GM19240 (cell line): Measurements from ENCODE around the gene CHST6.
A peak's percentile ranks its signal among the peaks of the same experiment; 100 is the strongest.
"Not testable (repeated sequence)": the region's sequence is repeated elsewhere in the genome, so short reads cannot be mapped to it uniquely, and the experiment has no call there.

ENCODE experiments used
- DNase-seq: peaks from one replicate; pipeline ENCODE4 v3.0.0; 2011; ENCODE audit warnings: low spot score; ENCODE audit not compliant: insufficient read length

Gene CHST6

DNA sequence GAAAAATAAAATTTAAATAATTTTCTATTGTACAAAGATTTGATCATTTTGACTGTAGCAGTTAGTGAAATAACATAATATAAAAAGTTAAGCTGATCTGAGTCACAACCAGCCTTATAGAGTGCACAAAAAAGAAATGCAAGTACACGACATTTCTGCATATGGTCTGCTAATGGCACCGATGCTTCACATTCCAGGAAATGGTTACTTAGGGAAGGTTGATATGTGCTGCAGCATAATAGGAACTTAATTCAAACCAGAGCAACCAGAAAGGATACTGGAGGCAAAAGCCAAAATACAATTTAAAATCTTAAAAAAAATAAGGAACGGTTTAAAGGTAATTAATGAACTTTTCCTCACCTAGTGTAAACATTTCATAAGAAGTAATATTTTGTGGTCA, 51.9 kb downstream of the CHST6 start:
- no peak for DNase-seq

DNA sequence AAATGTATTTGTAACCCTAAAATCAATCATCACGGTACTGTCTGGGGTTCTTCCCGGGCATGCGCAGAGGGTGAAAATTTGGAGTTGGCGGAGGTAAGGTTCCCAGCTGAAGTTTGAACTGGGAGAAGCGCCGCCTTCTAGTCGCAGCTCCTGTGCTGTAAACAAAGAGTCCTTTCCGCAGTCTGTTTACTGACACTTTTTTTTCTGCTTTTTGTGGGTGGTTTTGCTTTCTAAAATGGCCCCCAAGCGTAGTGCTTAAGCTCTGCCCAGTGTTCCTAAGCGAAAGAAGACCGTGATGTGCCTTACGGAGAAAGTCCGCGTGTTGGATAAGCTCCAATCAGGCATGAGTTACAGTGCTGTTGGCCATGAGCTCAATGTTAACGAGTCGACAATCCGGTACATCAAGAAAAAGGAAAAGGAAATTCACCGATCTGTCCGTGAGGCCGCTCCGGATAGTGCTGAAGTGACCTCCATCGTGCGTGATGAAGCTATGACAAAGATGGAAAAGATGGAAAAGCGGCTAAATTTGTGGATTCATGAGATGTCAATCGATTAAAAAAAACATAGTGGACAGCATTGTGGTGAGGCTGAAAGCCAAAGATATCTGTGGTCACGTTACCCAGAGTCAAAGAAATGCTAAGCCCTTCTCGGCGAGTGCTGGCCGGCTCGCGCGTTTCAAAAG, 61.4 kb downstream of the CHST6 start:
- DNase-seq: peak; percentile 38

DNA sequence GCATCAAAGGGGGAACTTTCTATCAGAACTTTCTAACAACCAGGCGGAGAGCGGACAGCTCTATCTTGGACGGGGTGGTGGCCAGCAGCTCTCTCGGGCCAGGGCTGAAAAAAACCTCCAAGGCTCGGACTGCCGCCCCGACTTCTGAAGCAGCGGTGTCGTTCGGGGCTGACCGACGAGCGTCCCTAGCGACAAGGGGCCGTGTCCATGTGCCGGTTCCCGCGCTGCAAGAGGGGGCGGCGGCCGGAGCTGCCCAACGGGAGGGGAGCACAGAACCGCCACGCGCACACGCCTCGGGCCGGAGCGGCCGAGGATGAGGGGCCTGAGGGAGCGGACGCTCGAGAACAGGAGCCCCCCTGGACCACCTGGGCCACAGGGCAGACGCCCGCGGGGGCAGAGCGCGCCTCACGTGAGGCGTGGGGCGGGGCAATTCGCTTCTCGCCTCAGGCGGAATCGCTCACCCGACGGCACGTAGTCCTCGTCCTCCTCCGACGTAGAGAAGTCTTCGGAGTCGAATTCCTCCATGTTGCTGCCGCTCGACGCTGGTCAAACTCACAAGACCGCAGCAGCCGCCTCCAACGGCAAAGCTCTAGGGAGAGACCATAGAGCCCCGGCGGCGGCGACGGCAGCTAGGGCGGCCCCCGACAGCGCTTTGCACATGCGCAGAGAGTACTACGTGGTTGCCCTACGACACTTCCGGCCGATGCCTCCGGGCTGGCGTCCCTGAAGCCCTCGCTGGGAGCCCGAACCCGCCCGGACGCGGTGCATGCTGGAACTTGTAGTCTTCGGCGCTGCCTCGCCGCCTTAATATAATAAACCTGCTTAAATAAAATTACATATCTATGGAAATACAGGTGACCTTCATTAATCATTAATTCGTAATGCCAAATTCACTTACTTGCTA, 62.2 kb downstream of the CHST6 start, which contains the start of gene CFDP1:
Gene CFDP1 (minus strand): TSS at position 676 of the 904 bp plus-strand sequence. CDS start 151 bp downstream, at position 525.
- DNase-seq: peak; percentile 96

DNA sequence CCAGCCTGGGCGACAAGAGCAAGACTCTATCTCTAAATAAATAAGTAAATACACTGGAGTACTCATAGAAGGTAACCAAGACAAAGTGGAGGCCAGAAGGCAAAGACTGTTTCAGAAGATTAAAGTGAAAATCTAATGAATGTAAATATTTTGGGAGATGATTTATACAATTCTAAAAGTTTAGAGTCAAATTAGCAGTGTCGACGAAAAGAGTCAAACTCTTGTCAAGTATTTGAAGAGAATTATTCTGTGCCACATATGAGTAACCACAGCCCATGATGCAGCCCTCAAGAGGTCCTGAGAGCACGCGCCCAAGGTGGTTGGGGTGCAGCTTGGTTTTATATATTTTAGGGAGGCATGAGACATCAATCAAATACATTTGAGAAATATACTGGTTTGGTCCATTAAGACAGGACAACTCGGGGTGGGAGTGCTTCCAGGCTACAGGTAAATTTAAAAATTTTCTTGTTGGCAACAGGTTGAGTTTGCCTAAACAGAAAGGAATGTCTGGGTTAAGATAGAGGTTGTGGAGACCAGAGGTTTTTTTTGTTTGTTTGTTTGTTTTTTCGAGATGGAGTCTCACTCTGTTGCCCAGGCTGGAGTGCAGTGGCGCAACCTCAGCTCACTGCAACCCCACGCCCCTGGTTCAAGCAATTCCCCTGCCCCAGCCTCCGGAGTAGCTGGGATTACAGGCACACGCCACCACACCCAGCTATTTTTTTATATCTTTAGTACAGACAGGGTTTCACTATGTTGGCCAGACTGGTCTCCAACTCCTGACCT, 65.4 kb downstream of the CHST6 start:
- no peak for DNase-seq

DNA sequence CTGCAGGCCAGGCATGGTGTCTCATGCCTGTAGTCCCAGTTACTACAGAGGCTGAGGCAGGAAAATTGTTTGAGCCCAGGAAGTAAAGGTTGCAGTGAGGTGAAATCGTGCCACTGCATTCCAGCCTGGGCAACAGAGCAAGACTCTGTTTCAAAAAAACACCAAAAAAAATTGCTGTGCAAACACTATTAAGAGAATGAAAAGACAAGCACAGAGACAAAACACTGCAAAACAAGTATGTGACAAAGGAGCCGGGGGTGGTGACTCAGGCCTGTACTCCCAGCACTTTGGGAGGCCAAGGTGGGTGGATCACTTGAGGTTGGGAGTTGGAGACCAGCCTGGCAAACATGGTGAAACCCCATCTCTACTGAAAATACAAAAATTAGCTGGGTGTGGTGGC, 68.7 kb downstream of the CHST6 start:
- DNase-seq: not testable (repeated sequence)

DNA sequence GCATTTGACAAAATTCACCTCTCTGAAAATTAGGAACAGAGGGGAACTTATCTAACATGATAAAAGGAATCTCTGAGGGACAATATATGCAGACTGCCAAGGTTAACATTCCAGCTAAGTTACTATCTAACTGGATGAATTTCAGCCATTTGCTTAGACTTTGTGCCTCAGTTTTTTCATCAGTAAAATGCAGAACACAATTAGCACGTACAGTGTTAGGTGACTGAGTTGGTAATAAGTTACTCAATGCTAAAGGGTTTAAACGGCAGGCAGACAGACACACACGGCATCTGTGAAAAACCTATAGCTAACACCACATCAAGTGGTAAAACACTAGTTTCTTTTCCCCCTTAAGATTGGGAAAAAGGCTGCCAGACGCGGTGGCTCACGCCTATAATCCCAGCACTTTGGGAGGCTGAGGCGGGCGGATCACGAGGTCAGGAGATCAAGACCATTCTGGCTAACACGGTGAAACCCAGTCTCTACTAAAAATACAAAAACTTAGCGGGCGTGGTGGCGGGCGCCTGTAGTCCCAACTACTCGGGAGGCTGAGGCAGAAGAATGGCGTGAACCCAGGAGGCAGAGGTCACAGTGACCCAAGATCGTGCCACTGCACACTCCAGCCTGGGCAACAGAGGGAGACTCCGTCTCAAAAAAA, 71.0 kb downstream of the CHST6 start:
- DNase-seq: not testable (repeated sequence)

DNA sequence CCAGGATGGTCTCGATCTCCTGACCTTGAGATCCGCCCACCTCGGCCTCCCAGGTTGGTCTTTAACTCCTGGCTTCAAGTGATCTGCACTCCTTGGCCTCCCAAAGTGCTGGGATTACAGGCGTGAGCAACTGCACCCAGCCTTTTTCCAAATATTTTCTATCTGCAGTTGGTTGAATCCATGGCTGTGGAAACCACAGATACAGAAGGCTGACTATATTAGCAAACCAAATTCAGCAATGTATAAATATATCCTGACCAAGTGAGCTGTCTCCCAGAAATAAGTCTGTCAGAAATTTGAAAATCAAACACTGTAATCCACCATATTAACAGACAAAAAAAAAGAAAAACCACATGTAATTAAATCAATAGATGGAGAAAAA, 71.5 kb downstream of the CHST6 start:
- no peak for DNase-seq
